Measurements from ENCODE around the gene ENTR1. TPM values are rescaled to one million over a fixed set of nuclear protein-coding genes. Genes with fewer than 3 reads are reported as not detected.

ENTR1 gene
- total RNA-seq, 1 donor: 28.0 TPM

GRCh38 chr9:136380381-136380780 is 30.0 kb downstream of the ENTR1 start:
- DNase-seq (ENCODE audit: low read depth in 2 of 3, low spot score in 2 of 3): no peak

DNA sequence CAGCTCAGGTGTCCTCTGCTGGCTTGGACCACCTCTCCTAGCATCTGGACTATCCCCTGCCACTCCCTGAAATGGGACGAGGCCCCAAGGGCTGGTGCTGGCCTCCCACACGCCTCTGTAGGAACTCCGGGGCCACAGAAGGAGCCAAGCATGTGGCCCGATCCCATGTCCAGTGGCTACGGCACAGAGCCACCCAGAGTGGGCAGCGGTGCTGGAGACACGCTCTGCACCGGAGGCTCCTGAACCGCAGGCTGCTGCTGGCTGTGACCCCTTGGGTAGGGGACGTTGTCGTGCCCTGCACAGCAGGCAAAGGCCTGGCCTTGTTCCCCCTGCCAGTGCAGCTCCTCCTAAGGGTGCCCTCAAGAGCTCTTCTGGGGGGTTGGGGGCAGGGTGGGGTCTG is 30.5 kb downstream of the ENTR1 start:
- no peak for DNase-seq (ENCODE audit: low read depth in 2 of 3, low spot score in 2 of 3)

DNA sequence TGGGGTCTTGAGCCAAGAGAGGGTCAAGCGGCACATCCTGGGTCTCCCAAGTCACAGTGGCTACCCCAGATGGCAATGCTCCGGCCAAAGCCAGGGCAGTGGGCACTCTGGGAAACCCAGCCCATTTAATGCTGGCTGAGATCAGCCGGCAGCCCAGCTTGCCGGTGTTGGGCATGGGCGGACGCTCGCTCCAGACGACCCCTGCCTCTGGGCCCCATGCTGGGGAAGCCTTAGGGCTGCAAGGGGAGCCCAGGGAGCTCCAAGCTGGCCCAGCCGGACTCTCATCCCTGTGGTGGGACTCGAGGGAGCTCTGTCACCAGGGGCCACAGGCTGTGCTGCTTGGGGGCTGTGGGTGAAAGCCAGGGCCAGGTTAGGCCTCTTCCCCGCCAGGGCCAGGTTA is 31.0 kb downstream of the ENTR1 start:
- no peak for DNase-seq (ENCODE audit: low read depth in 2 of 3, low spot score in 2 of 3)

GRCh38 chr9:136379003-136379287 is 31.5 kb downstream of the ENTR1 start:
- no peak for DNase-seq (ENCODE audit: low read depth in 2 of 3, low spot score in 2 of 3)

DNA sequence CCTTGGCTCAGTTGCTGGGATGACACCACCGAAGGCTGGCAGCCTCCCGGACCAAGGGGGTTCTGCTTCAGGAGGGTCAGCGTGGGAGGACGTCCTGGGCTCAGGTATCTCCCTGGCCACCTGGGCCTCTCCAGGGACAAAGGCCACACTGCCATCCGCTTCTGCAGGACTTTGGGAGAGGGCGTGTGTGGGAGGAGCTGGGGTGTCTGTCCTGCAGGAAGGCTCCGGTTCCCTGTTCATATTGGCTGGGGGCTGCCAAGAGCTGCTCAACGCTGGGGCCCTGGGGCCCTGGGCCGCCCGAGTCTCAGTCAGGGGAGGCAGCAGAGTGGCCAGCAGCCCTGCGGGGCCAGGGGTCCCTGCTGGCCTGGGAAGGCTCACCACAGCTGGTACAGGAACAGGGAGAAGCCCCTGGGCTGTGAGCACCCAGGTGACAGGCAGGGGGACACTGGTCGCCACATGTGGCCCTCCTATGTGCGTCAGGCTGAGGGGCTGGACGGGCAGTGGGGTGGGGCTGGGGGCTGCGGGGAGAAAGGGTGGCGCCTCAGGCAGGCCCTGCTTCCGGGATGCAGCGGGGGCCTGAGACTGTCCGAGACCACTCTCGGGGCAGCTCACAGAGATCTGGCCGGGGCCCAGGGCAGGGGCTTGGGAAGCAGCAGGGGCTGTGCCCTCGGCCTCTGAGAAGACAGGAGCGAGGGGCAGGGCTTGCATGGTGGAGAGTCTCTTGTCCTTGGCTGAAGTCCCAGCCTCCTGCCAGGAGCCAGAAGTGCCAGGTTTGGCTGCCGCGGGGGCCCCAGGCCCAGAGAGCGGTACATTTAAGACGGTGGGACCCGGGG is 32.0 kb downstream of the ENTR1 start:
- no peak for DNase-seq (ENCODE audit: low read depth in 2 of 3, low spot score in 2 of 3)

GRCh38 chr9:136377341-136378169 is 32.9 kb downstream of the ENTR1 start:
- DNase-seq (ENCODE audit: low read depth in 2 of 3, low spot score in 2 of 3): no peak

DNA sequence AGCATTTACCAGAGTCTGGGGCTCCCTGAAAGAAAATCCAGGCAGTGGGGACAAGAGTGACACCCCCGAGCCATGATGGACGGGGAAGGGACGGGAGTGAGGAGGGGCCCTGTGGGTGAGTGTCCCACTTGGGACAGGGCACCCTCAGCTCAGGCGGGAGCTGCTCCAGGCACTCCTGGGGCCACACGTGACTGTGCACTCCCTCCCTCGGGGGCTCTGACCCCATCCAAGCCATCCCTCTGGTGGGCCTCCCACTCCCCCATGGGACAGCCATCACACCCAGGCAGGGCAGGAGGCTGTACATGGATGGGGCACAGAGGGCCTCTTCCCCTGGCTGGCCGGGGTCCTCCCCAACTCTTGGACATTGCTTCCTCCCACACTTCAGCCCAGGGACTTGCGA is 34.0 kb downstream of the ENTR1 start:
- DNase-seq (ENCODE audit: low read depth in 2 of 3, low spot score in 2 of 3): no peak

DNA sequence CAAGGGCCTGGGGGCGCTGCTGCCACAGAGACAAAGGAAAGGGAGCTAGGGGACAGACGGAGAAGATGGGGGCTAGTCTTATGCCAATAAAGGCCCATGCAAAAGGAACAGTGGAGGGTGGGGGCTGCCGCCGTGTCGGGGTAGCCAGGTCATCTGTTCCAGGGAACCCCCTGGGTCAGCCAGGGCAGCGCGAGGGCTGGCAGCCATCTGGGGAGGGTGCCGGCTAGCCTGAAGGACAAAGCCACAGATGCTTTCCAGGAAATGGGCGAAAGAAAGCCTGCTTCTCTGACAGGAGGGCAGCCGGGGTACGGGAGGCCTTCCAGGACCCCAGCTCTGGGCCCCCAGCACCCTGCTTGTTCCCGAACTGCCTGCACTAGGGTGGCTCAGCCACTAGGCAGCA is 35.3 kb downstream of the ENTR1 start:
- DNase-seq (ENCODE audit: low read depth in 2 of 3, low spot score in 2 of 3): no peak

GRCh38 chr9:136374183-136374575 is 36.2 kb downstream of the ENTR1 start:
- no peak for DNase-seq (ENCODE audit: low read depth in 2 of 3, low spot score in 2 of 3)

GRCh38 chr9:136373300-136374182 is 36.9 kb downstream of the ENTR1 start, which contains the start of gene CARD9:
Gene CARD9 (minus strand): TSS chr9:136373669. CDS start chr9:136372078, 1,591 bp downstream.
- DNase-seq (ENCODE audit: low read depth in 2 of 3, low spot score in 2 of 3): no peak

GRCh38 chr9:136372561-136373299 is 37.7 kb downstream of the ENTR1 start:
- peak in 2 of 3 donors; percentile 64 to 66 for DNase-seq (ENCODE audit: low read depth in 2 of 3, low spot score in 2 of 3)

GRCh38 chr9:136372006-136372405 is 38.4 kb downstream of the ENTR1 start:
- DNase-seq (ENCODE audit: low read depth in 2 of 3, low spot score in 2 of 3): no peak

DNA sequence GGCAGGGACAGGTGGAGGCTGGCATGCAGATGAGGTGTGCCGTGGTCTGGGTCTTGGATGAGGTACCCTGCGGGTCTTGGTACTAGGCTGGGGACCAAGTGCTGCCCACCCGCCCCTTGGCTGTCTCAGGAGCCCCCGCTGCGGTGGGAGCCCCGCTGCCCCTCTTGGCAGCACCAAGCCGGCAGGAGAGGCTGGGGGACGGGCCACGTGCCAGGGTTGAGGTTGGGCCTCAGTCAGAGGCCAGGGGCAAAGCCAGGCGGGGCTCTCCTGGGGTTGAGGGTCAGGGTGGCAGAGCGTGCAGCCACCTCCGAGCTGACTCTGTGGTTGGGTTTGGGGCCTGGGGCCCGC is 38.9 kb downstream of the ENTR1 start:
- no peak for DNase-seq (ENCODE audit: low read depth in 2 of 3, low spot score in 2 of 3)

DNA sequence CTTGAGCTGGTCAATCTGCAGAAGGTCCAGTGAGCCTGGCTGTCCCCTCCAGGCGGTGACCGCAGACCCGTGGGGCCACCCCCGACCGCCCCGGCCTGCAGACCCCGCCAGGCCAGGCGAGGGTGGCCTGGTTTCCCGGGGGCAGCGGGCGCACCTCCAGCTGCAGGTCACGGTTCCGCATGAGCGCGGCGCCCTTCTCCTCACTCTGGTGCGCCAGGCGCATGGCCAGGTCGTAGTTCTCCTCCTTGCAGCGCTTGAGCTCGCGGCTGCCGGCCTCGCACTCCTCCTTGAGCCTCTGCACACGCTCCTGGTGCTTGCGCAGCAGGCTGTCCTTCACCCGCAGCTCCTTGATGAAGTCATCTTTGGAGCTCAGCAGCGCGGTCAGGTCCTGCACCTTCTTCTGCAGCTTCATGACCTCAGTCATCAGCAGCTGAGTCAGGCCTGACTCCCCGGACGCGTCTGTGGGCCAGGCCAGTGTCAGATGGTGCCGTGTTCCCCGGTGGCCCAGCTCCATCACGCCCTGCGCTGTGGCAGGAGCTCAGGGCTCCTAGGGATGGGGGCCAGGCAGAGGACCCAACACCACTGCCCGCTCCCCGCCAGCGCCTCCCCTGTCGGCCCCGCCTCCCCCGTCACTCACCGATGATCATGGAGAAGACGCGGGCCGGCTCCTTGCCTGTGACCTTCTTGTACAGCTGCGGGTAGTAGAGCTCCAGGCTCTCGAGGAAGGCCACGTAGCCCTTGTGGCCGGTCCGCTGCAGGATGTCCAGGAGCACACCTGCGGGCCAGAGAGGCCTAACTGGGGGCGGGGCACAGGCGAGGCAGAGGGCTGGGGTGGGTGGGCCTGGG is 39.5 kb downstream of the ENTR1 start:
- no peak for DNase-seq (ENCODE audit: low read depth in 2 of 3, low spot score in 2 of 3)

DNA sequence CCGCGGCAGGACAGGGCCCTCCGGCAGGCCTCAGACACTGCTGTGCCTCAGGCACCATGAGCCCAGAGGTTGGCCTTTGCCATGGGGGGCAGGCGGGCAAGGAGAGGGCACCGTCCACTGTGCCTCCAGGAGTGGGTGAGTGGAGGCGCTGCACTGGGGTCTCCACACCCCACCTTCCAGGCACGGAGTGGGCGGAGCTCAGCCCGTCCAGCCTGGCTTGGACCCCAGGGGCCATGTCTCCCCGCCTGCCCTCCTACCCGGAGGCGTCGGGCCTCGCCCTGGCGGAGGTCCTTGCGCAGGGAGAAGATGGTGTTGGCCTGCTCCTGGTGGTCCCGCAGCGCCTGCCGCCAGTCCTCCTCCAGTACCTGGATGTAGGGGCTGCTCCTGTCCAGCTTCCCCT is 40.4 kb downstream of the ENTR1 start:
- no peak for DNase-seq (ENCODE audit: low read depth in 2 of 3, low spot score in 2 of 3)

GRCh38 chr9:136368190-136368589 is 42.2 kb downstream of the ENTR1 start:
- DNase-seq (ENCODE audit: low read depth in 2 of 3, low spot score in 2 of 3): no peak

DNA sequence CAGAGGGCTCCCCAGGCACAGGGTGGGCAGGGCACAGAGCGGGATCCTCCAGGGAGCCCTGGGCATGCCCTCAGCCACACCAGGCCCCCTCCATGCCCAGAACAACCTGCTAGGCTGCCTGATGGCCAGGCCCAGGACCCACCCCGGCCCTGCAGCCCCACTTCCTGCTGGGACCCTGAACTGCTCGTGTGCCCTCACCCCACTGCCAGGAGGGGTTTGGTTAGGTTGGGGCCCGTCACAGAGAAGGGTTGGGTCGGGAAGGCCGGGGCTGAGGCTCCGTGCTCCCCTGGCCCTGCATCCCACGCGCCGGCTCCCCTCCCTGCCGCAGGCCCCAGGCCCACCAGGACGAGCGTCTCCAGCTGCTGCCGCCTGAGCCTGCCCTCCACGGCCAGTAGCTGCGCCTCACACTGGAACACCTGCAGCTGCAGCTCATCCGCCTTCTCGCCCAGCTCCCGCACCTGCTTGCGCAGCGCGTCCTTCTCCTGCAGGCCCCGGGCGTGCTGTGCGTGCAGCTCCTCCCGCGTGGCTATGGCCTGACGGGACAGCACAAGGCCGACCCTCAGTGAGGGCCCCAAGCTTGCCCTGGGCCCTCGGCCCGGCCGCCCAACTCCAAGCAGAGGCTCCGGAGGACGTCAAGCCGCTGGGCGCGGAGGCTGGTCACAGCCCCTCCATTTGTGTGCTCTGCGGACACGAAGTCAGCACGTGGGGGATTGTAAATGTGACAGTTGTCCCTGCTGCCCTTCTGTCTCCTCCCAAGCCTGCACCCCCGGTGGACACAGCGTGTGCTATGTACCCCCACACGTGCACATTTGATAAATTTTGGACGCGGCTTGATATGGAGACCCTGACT is 42.9 kb downstream of the ENTR1 start:
- no peak for DNase-seq (ENCODE audit: low read depth in 2 of 3, low spot score in 2 of 3)

- no peak for DNase-seq (ENCODE audit: low read depth in 2 of 3, low spot score in 2 of 3)
Measured at GRCh38 chr9:136366826-136367225, 43.6 kb downstream of the ENTR1 start.

GRCh38 chr9:136365775-136366222 is 44.6 kb downstream of the ENTR1 start:
- peak in 1 of 3 donors; percentile 39 for DNase-seq (ENCODE audit: low read depth in 2 of 3, low spot score in 2 of 3)
